Activated B cell treated with CpG ODN at 0.5 μM for 24 hours (primary cell): ENCODE data around the gene GAPDH. TPM values are rescaled to one million over a fixed set of nuclear protein-coding genes. Genes with fewer than 3 reads are reported as not detected.
A peak's percentile ranks its signal among the peaks of the same experiment; 100 is the strongest.

ENCODE experiments used
- ATAC-seq: fragments of 200-7000 bp; cut with Tn5 transposase; one replicate; pipeline ENCODE4 v1.10.0; 2021; ENCODE audit warnings: low read depth, mild to moderate bottlenecking, moderate library complexity
- CTCF ChIA-PET: fragments of 350-600 bp; sonication (Branson Sonifier 250); formaldehyde crosslinking; loops from one replicate; lab custom pipeline; 2021; ENCODE audit warnings: antibody characterized with exemption; lab: Charles Lee
- POLR2A ChIA-PET: fragments of 350-600 bp; sonication (Branson Sonifier 250); formaldehyde crosslinking; loops from one replicate; lab custom pipeline; 2021; ENCODE audit warnings: antibody characterized with exemption; lab: Charles Lee
- DNase-seq: peaks from one replicate; pipeline ENCODE4 v3.0.0; 2022
- H3K27ac Mint-ChIP-seq: one replicate; pipeline ENCODE4 v1.8.0; 2020; ENCODE audit warnings: mixed read lengths
- H3K27me3 Mint-ChIP-seq: one replicate; pipeline ENCODE4 v1.8.0; 2021; ENCODE audit warnings: mixed read lengths
- H3K36me3 Mint-ChIP-seq: one replicate; pipeline ENCODE4 v1.8.0; 2021; ENCODE audit warnings: low read depth, mixed read lengths
- H3K4me1 Mint-ChIP-seq: one replicate; pipeline ENCODE4 v1.8.0; 2021; ENCODE audit warnings: mixed read lengths
- H3K4me3 Mint-ChIP-seq: one replicate; pipeline ENCODE4 v1.8.0; 2020; ENCODE audit warnings: mild to moderate bottlenecking, mixed read lengths
- H3K9me3 Mint-ChIP-seq: one replicate; pipeline ENCODE4 v1.8.0; 2020; ENCODE audit warnings: mixed read lengths
- intact Hi-C: fragments of 100-400 bp; cut with micrococcal nuclease; formaldehyde crosslinking; loops from one replicate; pipeline ENCODE4 v1.15.1; 2024
- total RNA-seq: library from RNA; stranded (reverse); gene quantifications from 2 replicates; pipeline ENCODE4 v1.2.3, GENCODE V29; 2022
- TF ChIP-seq, protein P1 (sequence below): fragments of 200-600 bp; IDR thresholded peaks from one replicate; pipeline ENCODE4 v1.8.0; 2022; ENCODE audit warnings: antibody characterized with exemption, mild to moderate bottlenecking

Gene GAPDH
- total RNA-seq, 1 donor from 2014 or later: 1,003 TPM

DNA sequence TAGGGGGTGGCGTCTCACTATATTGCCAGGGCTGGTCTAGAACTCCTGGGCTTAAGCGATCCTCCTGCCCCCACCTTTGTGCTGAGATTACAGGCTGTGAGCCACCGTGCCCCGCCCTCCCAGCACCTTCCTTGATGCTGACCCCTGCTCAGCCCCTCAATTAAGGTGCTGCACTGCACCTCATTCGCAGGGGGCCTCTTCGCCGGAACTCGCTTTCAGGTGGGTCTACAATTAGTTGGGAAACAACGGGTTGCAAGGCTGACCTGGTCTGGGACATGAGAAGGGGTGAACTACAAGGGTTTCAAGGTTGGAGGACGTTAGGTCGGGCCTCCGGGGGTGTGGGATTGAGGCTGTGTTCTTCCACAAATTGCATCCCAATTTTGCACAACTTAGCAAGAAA, 35.0 kb downstream of the GAPDH start:
- TF ChIP-seq, protein P1, sequence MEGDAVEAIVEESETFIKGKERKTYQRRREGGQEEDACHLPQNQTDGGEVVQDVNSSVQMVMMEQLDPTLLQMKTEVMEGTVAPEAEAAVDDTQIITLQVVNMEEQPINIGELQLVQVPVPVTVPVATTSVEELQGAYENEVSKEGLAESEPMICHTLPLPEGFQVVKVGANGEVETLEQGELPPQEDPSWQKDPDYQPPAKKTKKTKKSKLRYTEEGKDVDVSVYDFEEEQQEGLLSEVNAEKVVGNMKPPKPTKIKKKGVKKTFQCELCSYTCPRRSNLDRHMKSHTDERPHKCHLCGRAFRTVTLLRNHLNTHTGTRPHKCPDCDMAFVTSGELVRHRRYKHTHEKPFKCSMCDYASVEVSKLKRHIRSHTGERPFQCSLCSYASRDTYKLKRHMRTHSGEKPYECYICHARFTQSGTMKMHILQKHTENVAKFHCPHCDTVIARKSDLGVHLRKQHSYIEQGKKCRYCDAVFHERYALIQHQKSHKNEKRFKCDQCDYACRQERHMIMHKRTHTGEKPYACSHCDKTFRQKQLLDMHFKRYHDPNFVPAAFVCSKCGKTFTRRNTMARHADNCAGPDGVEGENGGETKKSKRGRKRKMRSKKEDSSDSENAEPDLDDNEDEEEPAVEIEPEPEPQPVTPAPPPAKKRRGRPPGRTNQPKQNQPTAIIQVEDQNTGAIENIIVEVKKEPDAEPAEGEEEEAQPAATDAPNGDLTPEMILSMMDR: no peak
- no peaks in the 10 kb centered on the region for H3K27me3 Mint-ChIP-seq
- H3K4me1 Mint-ChIP-seq: peaks cover 28% of the 10 kb centered on the region
- ChIA-PET POLR2A (interaction anchor here (1.5 to 2.0 kb wide), 5 partner anchors 33 to 155 kb away, joined by 4 to 12 read pairs (median 7); partner anchors contain the start of genes COPS7A, VAMP1 and ZNF384), CTCF (no interaction called here)
- DNase-seq: no peak
- H3K36me3 Mint-ChIP-seq: peaks cover 82% of the 10 kb centered on the region
- no peak for ATAC-seq
- peak overlapping the region; percentile 100 for H3K4me3 Mint-ChIP-seq
- no peaks in the 10 kb centered on the region for H3K9me3 Mint-ChIP-seq
- no peak overlapping the region for H3K27ac Mint-ChIP-seq
- intact Hi-C loops: loop anchor here (2.0 to 5.0 kb wide), 2 partner anchors 15 to 283 kb away; partner anchors contain the start of genes CDCA3 and USP5

DNA sequence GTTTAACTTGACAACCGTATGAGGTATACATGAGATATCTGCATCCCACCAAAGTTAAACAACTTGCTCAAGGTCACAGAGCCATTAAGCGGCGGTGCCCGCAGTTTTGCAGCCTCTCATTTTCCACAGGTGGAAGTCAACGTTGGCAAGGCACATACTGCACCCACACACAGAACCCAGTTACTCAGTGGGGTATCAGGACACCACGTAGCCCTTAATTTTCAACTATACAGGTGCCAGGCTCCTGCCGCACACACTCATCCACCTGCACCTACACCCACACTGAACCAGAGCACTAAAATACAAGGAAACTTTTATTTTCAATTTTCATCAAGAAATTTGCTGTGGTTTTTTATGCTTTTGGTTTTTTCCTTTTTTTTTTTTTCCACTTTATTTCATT, 35.5 kb downstream of the GAPDH start:
- peak overlapping the region; percentile 100 for H3K4me3 Mint-ChIP-seq
- H3K4me1 Mint-ChIP-seq: peaks cover 28% of the 10 kb centered on the region
- TF ChIP-seq, protein P1: no peak
- peaks cover 82% of the 10 kb centered on the region for H3K36me3 Mint-ChIP-seq
- POLR2A ChIA-PET: interaction anchor here (1.2 to 1.3 kb wide), 3 partner anchors 36 to 127 kb away, joined by 3 to 4 read pairs (median 4); partner anchors contain the start of gene ZNF384
- DNase-seq (no peak), ATAC-seq (no peak)
- CTCF ChIA-PET: interaction anchor here (0.7 to 2.4 kb wide), 6 partner anchors 13 to 115 kb away, joined by 3 to 15 read pairs (median 3); no protein-coding TSS in a partner anchor
- intact Hi-C loops: loop anchor here (2.0 to 5.0 kb wide), 2 partner anchors 15 to 283 kb away; partner anchors contain the start of genes CDCA3 and USP5
- no peaks in the 10 kb centered on the region for H3K27me3 Mint-ChIP-seq
- peak overlapping the region; percentile 53 for H3K27ac Mint-ChIP-seq
- H3K9me3 Mint-ChIP-seq: no peaks in the 10 kb centered on the region

DNA sequence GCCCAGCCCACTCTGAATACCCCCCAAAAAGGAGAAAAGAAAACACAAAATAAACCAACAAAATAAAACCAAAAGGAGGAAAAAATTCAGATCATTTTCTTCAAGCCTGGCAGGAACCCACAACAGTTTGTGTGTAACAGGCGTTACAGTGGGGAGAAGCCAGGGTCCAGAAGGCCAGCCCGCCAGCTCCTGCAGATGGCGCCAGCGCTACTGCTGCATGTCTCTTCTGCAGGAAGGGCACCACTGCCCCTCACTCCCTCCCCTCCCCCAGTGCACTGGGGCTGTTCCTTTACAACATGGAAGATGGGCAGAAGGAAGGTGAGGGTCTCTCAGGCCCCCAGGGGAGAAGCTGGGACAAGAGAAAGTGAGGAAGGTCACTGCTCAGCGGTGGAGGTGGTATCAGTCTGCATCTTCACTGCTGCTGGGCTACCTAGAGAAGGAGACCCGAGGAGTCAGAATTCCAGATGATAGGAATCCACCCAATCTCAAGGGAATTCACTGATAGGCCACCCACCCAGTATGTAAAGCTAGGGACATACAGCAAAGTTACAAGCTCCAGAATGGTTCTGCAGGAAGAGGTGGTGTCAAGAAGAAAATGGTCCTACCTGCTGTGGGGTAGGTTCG, 36.1 kb downstream of the GAPDH start:
- intact Hi-C loops: no loop called here
- H3K27me3 Mint-ChIP-seq: no peaks in the 10 kb centered on the region
- H3K9me3 Mint-ChIP-seq: no peaks in the 10 kb centered on the region
- DNase-seq (peak; percentile 37), ATAC-seq (no peak)
- peaks cover 84% of the 10 kb centered on the region for H3K36me3 Mint-ChIP-seq
- H3K27ac Mint-ChIP-seq: peak overlapping the region; percentile 41
- TF ChIP-seq, protein P1: no peak
- H3K4me1 Mint-ChIP-seq: peaks cover 28% of the 10 kb centered on the region
- CTCF ChIA-PET: interaction anchor here (0.6 to 2.4 kb wide), 11 partner anchors 13 to 415 kb away, joined by 3 to 15 read pairs (median 3); partner anchors contain the start of genes MLF2 and USP5
- no peak overlapping the region for H3K4me3 Mint-ChIP-seq
- POLR2A ChIA-PET: interaction anchor here (0.8 to 1.3 kb wide), 4 partner anchors 16 to 126 kb away, joined by 3 to 5 read pairs (median 4); partner anchors contain the start of gene ZNF384

DNA sequence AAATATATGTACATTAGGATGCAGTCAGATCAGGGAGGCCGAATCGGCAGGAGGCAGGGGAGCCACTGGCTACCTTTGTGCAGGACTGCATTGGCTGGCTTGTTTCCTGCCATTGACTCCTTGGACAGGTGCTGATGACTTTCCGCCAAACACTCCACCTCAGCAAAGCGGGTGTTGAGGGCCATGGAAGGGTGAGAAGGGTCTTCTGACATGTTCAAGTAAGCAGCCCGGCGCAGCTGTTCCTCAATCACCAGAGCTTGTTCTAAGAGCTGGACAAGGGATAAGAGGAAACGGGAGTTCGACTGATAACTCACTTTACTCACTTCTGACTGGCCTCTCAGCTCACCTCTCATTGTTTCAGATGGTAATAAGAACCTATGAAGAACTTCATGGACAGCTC, 38.7 kb downstream of the GAPDH start:
- intact Hi-C loops: no loop called here
- POLR2A ChIA-PET: interaction anchor here (0.7 to 1.1 kb wide), 2 partner anchors 68 to 112 kb away, joined by 4 read pairs; no protein-coding TSS in a partner anchor
- peaks cover 7% of the 10 kb centered on the region for H3K4me1 Mint-ChIP-seq
- peaks cover 85% of the 10 kb centered on the region for H3K36me3 Mint-ChIP-seq
- no peak overlapping the region for H3K27ac Mint-ChIP-seq
- no peak overlapping the region for H3K4me3 Mint-ChIP-seq
- TF ChIP-seq, protein P1: no peak
- ATAC-seq (no peak), DNase-seq (no peak)
- no peaks in the 10 kb centered on the region for H3K27me3 Mint-ChIP-seq
- H3K9me3 Mint-ChIP-seq: no peaks in the 10 kb centered on the region
- CTCF ChIA-PET: interaction anchor here (0.5 kb wide), 1 partner anchor 119 kb away, joined by 3 read pairs; no protein-coding TSS in a partner anchor
